NB4 (cell line): Measurements from ENCODE around the gene LPP.

Experiments
- DNase-seq: peaks from one replicate; pipeline ENCODE4 v3.0.0; 2010; ENCODE audit warnings: low read depth
- H3K4me3 ChIP-seq: one replicate; pipeline ENCODE4 v1.5.1; 2011; ENCODE audit warnings: mild to moderate bottlenecking, low read depth, low read length, moderate library complexity
- MAX ChIP-seq: IDR thresholded peaks from 2 replicates; pipeline ENCODE4 v1.6.1; 2011; ENCODE audit warnings: low read depth, low read length
- MYC ChIP-seq: IDR thresholded peaks from 2 replicates; pipeline ENCODE4 v1.6.1; 2011; ENCODE audit warnings: low read depth, low read length
- POLR2A ChIP-seq: IDR thresholded peaks from 2 replicates; pipeline ENCODE4 v1.6.1; 2011; ENCODE audit warnings: mild to moderate bottlenecking; ENCODE audit not compliant: insufficient read length; ENCODE audit errors: extremely low read depth
- TF ChIP-seq, protein P1 (sequence below): IDR thresholded peaks from one replicate; pipeline ENCODE4 v1.5.1; 2012; ENCODE audit warnings: low read depth, low read length

LPP gene

GRCh38 chr3:188573956-188574355, 420.0 kb downstream of the LPP start:
- TF ChIP-seq, protein P1, sequence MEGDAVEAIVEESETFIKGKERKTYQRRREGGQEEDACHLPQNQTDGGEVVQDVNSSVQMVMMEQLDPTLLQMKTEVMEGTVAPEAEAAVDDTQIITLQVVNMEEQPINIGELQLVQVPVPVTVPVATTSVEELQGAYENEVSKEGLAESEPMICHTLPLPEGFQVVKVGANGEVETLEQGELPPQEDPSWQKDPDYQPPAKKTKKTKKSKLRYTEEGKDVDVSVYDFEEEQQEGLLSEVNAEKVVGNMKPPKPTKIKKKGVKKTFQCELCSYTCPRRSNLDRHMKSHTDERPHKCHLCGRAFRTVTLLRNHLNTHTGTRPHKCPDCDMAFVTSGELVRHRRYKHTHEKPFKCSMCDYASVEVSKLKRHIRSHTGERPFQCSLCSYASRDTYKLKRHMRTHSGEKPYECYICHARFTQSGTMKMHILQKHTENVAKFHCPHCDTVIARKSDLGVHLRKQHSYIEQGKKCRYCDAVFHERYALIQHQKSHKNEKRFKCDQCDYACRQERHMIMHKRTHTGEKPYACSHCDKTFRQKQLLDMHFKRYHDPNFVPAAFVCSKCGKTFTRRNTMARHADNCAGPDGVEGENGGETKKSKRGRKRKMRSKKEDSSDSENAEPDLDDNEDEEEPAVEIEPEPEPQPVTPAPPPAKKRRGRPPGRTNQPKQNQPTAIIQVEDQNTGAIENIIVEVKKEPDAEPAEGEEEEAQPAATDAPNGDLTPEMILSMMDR = no peak
- TF ChIP-seq POLR2A = no peak
- TF ChIP-seq MAX = no peak
- no peak for TF ChIP-seq MYC
- no peak for DNase-seq
- H3K4me3 ChIP-seq = no peak overlapping the region

GRCh38 chr3:188574885-188575284, 420.9 kb downstream of the LPP start:
- H3K4me3 ChIP-seq = no peak overlapping the region
- DNase-seq = no peak
- TF ChIP-seq POLR2A (no peak), MYC (no peak), MAX (no peak)
- TF ChIP-seq, protein P1 = no peak

GRCh38 chr3:188575501-188575900, 421.5 kb downstream of the LPP start:
- TF ChIP-seq MAX (no peak), POLR2A (no peak), MYC (no peak)
- TF ChIP-seq, protein P1 = no peak
- no peak for DNase-seq
- no peak overlapping the region for H3K4me3 ChIP-seq

GRCh38 chr3:188577539-188577938, 423.6 kb downstream of the LPP start:
- TF ChIP-seq MYC (no peak), POLR2A (no peak), MAX (no peak)
- TF ChIP-seq, protein P1 = no peak
- no peak for DNase-seq
- no peak overlapping the region for H3K4me3 ChIP-seq

DNA sequence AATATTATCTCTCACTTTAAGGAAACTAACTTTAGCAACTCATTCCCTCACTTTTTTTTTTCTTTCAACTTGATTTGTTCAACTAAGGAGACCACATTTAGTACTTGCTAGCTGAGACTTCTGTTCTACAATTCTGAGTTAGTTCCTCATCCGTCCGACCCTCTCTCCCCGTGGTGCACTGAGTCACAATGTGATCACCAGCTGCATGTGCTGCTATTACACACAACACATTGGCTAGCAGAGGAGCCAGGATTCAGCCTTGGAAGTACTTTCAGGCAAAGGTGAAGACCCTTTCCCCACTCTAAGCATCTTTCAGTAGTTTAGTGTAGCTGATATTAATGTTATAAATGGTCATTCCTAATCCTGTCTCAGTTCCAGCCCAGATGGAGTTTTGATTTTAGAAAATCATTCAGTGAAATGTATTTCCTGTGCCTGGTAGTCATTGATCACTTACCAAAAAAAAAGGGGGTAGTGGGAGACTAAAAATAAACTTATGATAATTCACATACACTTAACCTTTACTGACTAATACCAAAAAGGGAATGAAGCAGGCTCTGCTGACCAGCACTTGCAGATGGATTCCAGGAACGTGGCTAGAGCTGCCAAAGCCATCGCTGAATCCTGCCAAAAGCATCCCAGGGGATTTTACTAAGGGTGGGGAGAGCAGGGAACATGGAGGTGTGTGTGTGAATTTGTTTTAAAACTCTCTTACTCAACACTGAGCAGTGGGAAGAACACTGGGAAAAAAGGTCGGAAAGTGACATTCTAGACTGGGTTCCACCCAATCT, 424.8 kb downstream of the LPP start:
- H3K4me3 ChIP-seq = no peak overlapping the region
- DNase-seq = peak; percentile 27
- TF ChIP-seq, protein P1 = no peak
- TF ChIP-seq POLR2A (no peak), MYC (no peak), MAX (no peak)
